Nephron progenitor cell (in vitro differentiated cells): ENCODE results near the gene TENT4B.
"Not testable (repeated sequence)": the region's sequence is repeated elsewhere in the genome, so short reads cannot be mapped to it uniquely, and the experiment has no call there.

ENCODE experiments used
- DNase-seq: peaks from one replicate; pipeline ENCODE4 v3.0.0; 2021
- H3K27ac Mint-ChIP-seq: 2 replicates; pipeline ENCODE4 v1.8.0; 2021; ENCODE audit warnings: mild to moderate bottlenecking, moderate library complexity, mixed read lengths
- H3K27me3 Mint-ChIP-seq: 2 replicates; pipeline ENCODE4 v1.8.0; 2021; ENCODE audit warnings: mild to moderate bottlenecking, low read depth, mixed read lengths; ENCODE audit not compliant: poor library complexity
- H3K36me3 Mint-ChIP-seq: 2 replicates; pipeline ENCODE4 v1.8.0; 2021; ENCODE audit warnings: low read depth, mixed read lengths
- H3K4me1 Mint-ChIP-seq: 2 replicates; pipeline ENCODE4 v1.8.0; 2021; ENCODE audit warnings: mixed read lengths
- H3K4me3 Mint-ChIP-seq: 2 replicates; pipeline ENCODE4 v1.8.0; 2021; ENCODE audit warnings: mild to moderate bottlenecking, moderate library complexity, mixed read lengths
- H3K9me3 Mint-ChIP-seq: 2 replicates; pipeline ENCODE4 v1.8.0; 2021; ENCODE audit warnings: mild to moderate bottlenecking, moderate library complexity, mixed read lengths
- CTCF ChIP-seq: fragments of 200-600 bp; sonication (generic); IDR thresholded peaks from 2 replicates; pipeline ENCODE4 v1.5.0; 2021; ENCODE audit warnings: antibody characterized with exemption

TENT4B gene

GRCh38 chr16:50234771-50235556, 81.9 kb downstream of the TENT4B start:
- no peaks in the 10 kb centered on the region for H3K9me3 Mint-ChIP-seq
- no peak for DNase-seq
- no peak overlapping the region for H3K27ac Mint-ChIP-seq
- H3K36me3 Mint-ChIP-seq = no peaks in the 10 kb centered on the region
- peaks cover 4% of the 10 kb centered on the region for H3K27me3 Mint-ChIP-seq
- peaks cover 6% of the 10 kb centered on the region for H3K4me1 Mint-ChIP-seq
- no peak overlapping the region for H3K4me3 Mint-ChIP-seq
- no peak for TF ChIP-seq CTCF

DNA sequence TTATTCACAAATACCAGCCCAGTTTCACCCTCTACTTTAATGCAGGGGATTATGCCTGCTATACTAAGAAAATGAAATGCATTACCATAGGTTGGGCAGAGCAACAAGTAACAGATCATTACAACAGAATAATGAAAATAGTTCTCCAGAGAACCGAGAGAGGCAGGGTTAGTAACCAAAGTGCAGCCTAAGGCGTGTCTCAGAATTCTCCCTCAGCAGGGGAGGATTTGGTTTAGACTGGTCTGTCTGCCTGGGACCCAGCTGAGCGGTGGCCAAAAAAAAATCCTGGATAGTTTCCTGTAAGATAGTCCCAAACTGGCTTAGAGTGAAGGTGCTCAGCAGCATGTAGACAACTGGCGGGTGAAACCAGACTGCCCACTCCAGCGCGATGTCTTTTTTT, 82.5 kb downstream of the TENT4B start:
- TF ChIP-seq CTCF = no peak
- H3K36me3 Mint-ChIP-seq = no peaks in the 10 kb centered on the region
- H3K27ac Mint-ChIP-seq = no peak overlapping the region
- peaks cover 11% of the 10 kb centered on the region for H3K27me3 Mint-ChIP-seq
- no peaks in the 10 kb centered on the region for H3K9me3 Mint-ChIP-seq
- H3K4me3 Mint-ChIP-seq = no peak overlapping the region
- H3K4me1 Mint-ChIP-seq = peaks cover 6% of the 10 kb centered on the region
- no peak for DNase-seq

GRCh38 chr16:50238314-50238713, 85.2 kb downstream of the TENT4B start:
- no peaks in the 10 kb centered on the region for H3K36me3 Mint-ChIP-seq
- no peak for DNase-seq
- H3K9me3 Mint-ChIP-seq = no peaks in the 10 kb centered on the region
- H3K4me3 Mint-ChIP-seq = no peak overlapping the region
- no peak overlapping the region for H3K27ac Mint-ChIP-seq
- TF ChIP-seq CTCF = no peak
- H3K4me1 Mint-ChIP-seq = no peaks in the 10 kb centered on the region
- peaks cover 14% of the 10 kb centered on the region for H3K27me3 Mint-ChIP-seq

DNA sequence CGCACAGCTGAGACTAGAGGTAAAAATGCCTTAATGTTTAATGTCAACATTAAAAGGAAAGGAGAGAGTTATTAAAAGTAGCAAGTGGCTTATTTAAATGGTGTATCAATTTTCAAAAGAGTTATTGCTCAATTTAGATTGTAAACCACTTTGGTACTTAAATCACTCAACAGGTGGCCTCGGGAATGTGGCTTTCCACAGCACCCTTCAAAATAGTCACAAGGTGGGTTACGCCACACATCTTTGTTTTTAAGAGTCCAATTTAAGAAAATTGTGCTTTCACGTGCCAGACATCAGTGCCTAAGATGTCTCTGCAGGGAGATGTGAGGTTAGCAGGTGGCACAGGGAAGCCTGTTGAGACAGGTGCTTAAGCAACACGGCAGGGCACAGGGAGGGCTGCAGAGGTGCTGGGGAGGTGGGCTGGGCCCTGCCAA, 85.8 kb downstream of the TENT4B start:
- H3K27ac Mint-ChIP-seq = no peak overlapping the region
- H3K9me3 Mint-ChIP-seq = no peaks in the 10 kb centered on the region
- H3K4me3 Mint-ChIP-seq = no peak overlapping the region
- H3K4me1 Mint-ChIP-seq = no peaks in the 10 kb centered on the region
- TF ChIP-seq CTCF = no peak
- no peaks in the 10 kb centered on the region for H3K36me3 Mint-ChIP-seq
- DNase-seq = no peak
- H3K27me3 Mint-ChIP-seq = peaks cover 19% of the 10 kb centered on the region

DNA sequence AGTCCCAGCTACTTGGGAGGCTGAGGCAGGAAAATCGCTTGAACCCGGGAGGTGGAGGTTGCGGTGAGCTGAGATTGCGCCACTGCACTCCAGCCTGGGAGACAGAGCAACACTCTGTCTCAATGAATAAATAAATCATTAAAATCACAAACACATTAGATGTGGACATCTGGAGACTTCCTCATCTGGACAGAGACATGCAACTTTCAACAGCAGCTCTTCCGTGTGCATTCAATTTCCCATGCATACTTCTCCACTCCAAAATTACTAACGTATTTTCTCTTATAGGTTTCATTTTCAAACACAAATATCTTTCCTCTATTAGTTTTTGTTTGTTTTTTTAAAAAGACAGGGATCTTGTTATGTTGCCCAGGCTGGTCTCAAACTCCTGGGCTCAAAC, 89.9 kb downstream of the TENT4B start:
- peaks cover 34% of the 10 kb centered on the region for H3K27me3 Mint-ChIP-seq
- H3K9me3 Mint-ChIP-seq, H3K27ac Mint-ChIP-seq, H3K4me3 Mint-ChIP-seq, H3K36me3 Mint-ChIP-seq, DNase-seq: not testable (repeated sequence)
- peaks cover 15% of the 10 kb centered on the region for H3K4me1 Mint-ChIP-seq

- DNase-seq = no peak
- Mint-ChIP-seq H3K4me1 (peaks cover 26% of the 10 kb centered on the region), H3K9me3 (no peaks in the 10 kb centered on the region), H3K27ac (no peak overlapping the region), H3K4me3 (no peak overlapping the region), H3K36me3 (no peaks in the 10 kb centered on the region), H3K27me3 (peaks cover 34% of the 10 kb centered on the region)
- TF ChIP-seq CTCF = no peak
These were observed 91.0 kb downstream of the TENT4B start for GRCh38 chr16:50244140-50244503.
